Measurements from ENCODE around the gene NPM1.
"Not testable (repeated sequence)": the region's sequence is repeated elsewhere in the genome, so short reads cannot be mapped to it uniquely, and the experiment has no call there.

- TF ChIP-seq YY1 (IDR thresholded peaks at IDR 0.05; ENCODE audit: insufficient read depth, insufficient read length); ZNF274 (IDR thresholded peaks at IDR 0.05; ENCODE audit: low read depth, low read length): not testable (repeated sequence)
Observed at GRCh38 chr5:171402751-171403150, 15.1 kb downstream of the NPM1 start.
